Aorta (tissue), 5 donors: Measurements from ENCODE around the gene PLXNA4. TPM values are rescaled to one million over a fixed set of nuclear protein-coding genes. Genes with fewer than 3 reads are reported as not detected.

Source experiments
- ATAC-seq: fragments of 200-7000 bp; cut with Tn5 transposase; one replicate; pipeline ENCODE4 v1.9.1; 2022; ENCODE audit warnings: moderate library complexity; ENCODE audit not compliant: low FRiP score
- DNase-seq, 2 donors: peaks; one replicate each; pipeline ENCODE4 v3.0.0-alpha.2; 2020
- H3K27ac ChIP-seq, 2 donors: one replicate each; pipeline ENCODE4 v1.5.1; 2013; ENCODE audit warnings: low read length in 2 of 2, mild to moderate bottlenecking in 2 of 2, moderate library complexity in 2 of 2, control low read depth in 1 of 2, inconsistent platforms in 1 of 2, low read depth in 1 of 2
- H3K27me3 ChIP-seq, 2 donors: one replicate each; pipeline ENCODE4 v1.6.1; 2013; ENCODE audit warnings: control low read depth in 1 of 2, low read length in 1 of 2, mild to moderate bottlenecking in 1 of 2, moderate library complexity in 1 of 2; ENCODE audit not compliant: insufficient read depth in 2 of 2, control insufficient read depth in 1 of 2
- H3K36me3 ChIP-seq, 2 donors: one replicate each; pipeline ENCODE4 v1.6.1; 2013; ENCODE audit warnings: control low read depth in 1 of 2, low read length in 1 of 2, mild to moderate bottlenecking in 1 of 2; ENCODE audit not compliant: insufficient read depth in 2 of 2, control insufficient read depth in 1 of 2
- H3K4me1 ChIP-seq, 2 donors: one replicate each; pipeline ENCODE4 v1.6.1; 2013; ENCODE audit warnings: low read length in 2 of 2, control low read depth in 1 of 2, mild to moderate bottlenecking in 1 of 2, moderate library complexity in 1 of 2; ENCODE audit not compliant: insufficient read depth in 2 of 2, control insufficient read depth in 1 of 2
- H3K4me3 ChIP-seq, 2 donors: one replicate each; pipeline ENCODE4 v1.5.1; 2013; ENCODE audit warnings: low read length in 2 of 2, control low read depth in 1 of 2, mild to moderate bottlenecking in 1 of 2
- H3K9me3 ChIP-seq: one replicate; pipeline ENCODE4 v1.6.1; 2013; ENCODE audit warnings: mild to moderate bottlenecking, low read length; ENCODE audit not compliant: control insufficient read depth
- WGBS, 2 donors: extraction: QIAGEN DNeasy Blood & Tissue Kit; methylation state at CpG; one replicate each; pipeline ENCODE4 v1.1.7; 2013; 5-methylcytosine and 5-hydroxymethylcytosine counted together
- intact Hi-C, 2 donors: fragments of 100-400 bp; cut with DNase I; formaldehyde crosslinking; loops; one replicate each; pipeline versions ENCODE4 v1.14.2 to v1.15.0; 2022
- polyA plus RNA-seq, 2 donors: library from polyadenylated mRNA; stranded (reverse); fragments of 200-250 nt; gene quantifications; one replicate each; pipeline ENCODE4 v1.2.3, GENCODE V29; 2013
- total RNA-seq, 2 donors: library from RNA; stranded (reverse); fragmentation: NEBNext Ultra II Directional; extraction: Animal tissue kit (Norgen Biotek cat#: 25700); gene quantifications; one replicate each; pipeline ENCODE4 v1.2.1, GENCODE V29; 2021
- donor health status: healthy with polysubstance abuse.
- donor health status: Bipolar disorder and iron deficiency.
- donor health status: DM: no; HTN: no; CAD: no.
- donor health status: DM: no; HTN: no; CAD: no.
- donor health status: DM: yes; HTN: yes; CAD: no.

The PLXNA4 gene
- total and polyA plus RNA-seq, 4 donors: 0.59 to 30.1 (median 12.0) TPM

GRCh38 chr7:132083537-132084123 lies 492.6 kb downstream of the PLXNA4 start:
- H3K4me3 ChIP-seq: no peak overlapping the region
- WGBS, 2 donors: 92 to 94% methylated on average over 8 of the region's 8 CpGs
- DNase-seq (no peak), ATAC-seq (no peak)
- intact Hi-C loops: no loop called here
- no peak overlapping the region for H3K27ac ChIP-seq
- H3K9me3 ChIP-seq: no peaks in the 10 kb centered on the region
- H3K27me3 ChIP-seq: no peaks in the 10 kb centered on the region
- H3K36me3 ChIP-seq: no peaks in the 10 kb centered on the region
- H3K4me1 ChIP-seq: peaks cover 0 to 5% of the 10 kb centered on the region in 2 donors

- H3K36me3 ChIP-seq: no peaks in the 10 kb centered on the region
- H3K27me3 ChIP-seq: no peaks in the 10 kb centered on the region
- 85 to 91% methylated on average over 10 of the region's 10 CpGs for WGBS, 2 donors
- intact Hi-C loops: no loop called here
- no peaks in the 10 kb centered on the region for H3K9me3 ChIP-seq
- DNase-seq: no peak
- H3K4me3 ChIP-seq: no peak overlapping the region
- H3K4me1 ChIP-seq: peaks cover 0 to 5% of the 10 kb centered on the region in 2 donors
- no peak overlapping the region for H3K27ac ChIP-seq
- ATAC-seq: peak; percentile 17
These were observed 493.1 kb downstream of the PLXNA4 start for GRCh38 chr7:132083126-132083525.

- Histone ChIP-seq H3K9me3 (no peaks in the 10 kb centered on the region), H3K4me1 (peaks cover 0 to 5% of the 10 kb centered on the region in 2 donors), H3K4me3 (no peak overlapping the region), H3K36me3 (no peaks in the 10 kb centered on the region), H3K27me3 (no peaks in the 10 kb centered on the region), H3K27ac (no peak overlapping the region)
- WGBS, 2 donors: 27 to 48% methylated on average over 1 of the region's 1 CpG
- intact Hi-C loops: no loop called here
- DNase-seq: no peak
- no peak for ATAC-seq
These were observed 493.9 kb downstream of the PLXNA4 start for GRCh38 chr7:132082394-132082793.

DNA sequence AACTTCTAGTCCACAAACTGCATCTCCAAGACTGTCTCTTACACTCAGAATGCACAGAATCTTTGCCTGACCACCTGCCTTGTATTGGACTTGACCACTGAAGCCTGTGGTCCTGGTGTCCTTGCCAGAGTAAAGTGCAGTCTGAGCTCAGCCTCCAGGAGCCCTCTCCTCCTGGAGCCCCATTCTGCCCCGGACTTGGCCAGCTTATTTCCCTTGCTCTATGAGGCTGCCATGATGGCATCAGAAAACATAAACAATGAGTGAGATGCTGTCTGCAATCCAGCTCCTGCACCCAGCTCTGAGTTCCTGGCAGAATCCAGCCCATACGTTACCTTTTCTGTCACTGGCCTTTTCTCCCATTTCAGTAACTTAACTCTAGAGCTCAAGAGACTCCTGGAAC lies 494.6 kb downstream of the PLXNA4 start:
- no peak overlapping the region for H3K27ac ChIP-seq
- no peaks in the 10 kb centered on the region for H3K27me3 ChIP-seq
- no peak overlapping the region for H3K4me3 ChIP-seq
- no peak for ATAC-seq
- DNase-seq: no peak
- H3K36me3 ChIP-seq: no peaks in the 10 kb centered on the region
- WGBS, 2 donors: 41 to 43% methylated on average over 2 of the region's 2 CpGs
- peaks cover 0 to 5% of the 10 kb centered on the region in 2 donors for H3K4me1 ChIP-seq
- H3K9me3 ChIP-seq: no peaks in the 10 kb centered on the region
- intact Hi-C loops: no loop called here

DNA sequence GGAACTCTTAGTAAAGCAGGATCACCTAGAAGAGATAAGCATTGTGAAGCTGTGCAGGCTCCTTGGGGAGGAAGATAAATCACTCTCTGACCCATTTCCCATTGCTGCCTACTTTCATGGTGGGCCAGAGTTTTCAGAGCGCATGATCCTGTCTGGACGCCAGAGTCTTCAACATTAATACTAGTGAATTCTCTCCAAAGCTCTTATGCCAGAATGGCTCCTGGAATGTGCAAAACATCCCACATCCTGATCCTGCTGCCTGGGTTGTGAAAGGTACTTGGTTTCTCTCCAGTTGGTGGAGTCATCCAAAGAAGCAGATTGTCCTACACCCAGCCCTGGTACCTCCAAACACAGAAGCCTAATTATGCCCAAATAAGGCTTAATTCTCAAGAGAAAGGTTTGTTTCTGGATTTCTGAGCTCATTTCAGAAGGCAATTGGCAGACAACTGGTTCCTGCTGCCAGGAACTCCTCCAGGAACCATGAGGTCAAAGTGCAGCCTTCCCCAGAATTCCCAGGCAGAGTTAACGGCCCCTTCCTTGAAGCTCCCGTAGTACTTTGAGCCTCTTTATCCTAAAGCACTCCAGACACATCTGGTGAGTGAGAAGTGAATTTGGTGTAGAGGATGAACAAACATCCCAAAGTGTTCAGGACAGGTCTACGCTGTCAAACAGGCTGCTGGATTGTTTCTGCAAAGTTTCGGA lies 495.2 kb downstream of the PLXNA4 start:
- no peak overlapping the region for H3K27ac ChIP-seq
- 77 to 85% methylated on average over 6 of the region's 6 CpGs for WGBS, 2 donors
- intact Hi-C loops: no loop called here
- H3K36me3 ChIP-seq: no peaks in the 10 kb centered on the region
- ATAC-seq (peak; percentile 15), DNase-seq (no peak)
- H3K4me3 ChIP-seq: no peak overlapping the region
- H3K27me3 ChIP-seq: no peaks in the 10 kb centered on the region
- H3K4me1 ChIP-seq: peaks cover 0 to 5% of the 10 kb centered on the region in 2 donors
- H3K9me3 ChIP-seq: no peaks in the 10 kb centered on the region

- no peaks in the 10 kb centered on the region for H3K9me3 ChIP-seq
- H3K27me3 ChIP-seq: no peaks in the 10 kb centered on the region
- no peak for ATAC-seq
- no peak overlapping the region for H3K4me3 ChIP-seq
- H3K36me3 ChIP-seq: no peaks in the 10 kb centered on the region
- no peak overlapping the region for H3K27ac ChIP-seq
- peaks cover 0 to 5% of the 10 kb centered on the region in 2 donors for H3K4me1 ChIP-seq
- no peak for DNase-seq
- WGBS, 2 donors: 86 to 89% methylated on average over 1 of the region's 1 CpG
- intact Hi-C loops: no loop called here
These were observed 495.8 kb downstream of the PLXNA4 start for GRCh38 chr7:132080467-132080866.

DNA sequence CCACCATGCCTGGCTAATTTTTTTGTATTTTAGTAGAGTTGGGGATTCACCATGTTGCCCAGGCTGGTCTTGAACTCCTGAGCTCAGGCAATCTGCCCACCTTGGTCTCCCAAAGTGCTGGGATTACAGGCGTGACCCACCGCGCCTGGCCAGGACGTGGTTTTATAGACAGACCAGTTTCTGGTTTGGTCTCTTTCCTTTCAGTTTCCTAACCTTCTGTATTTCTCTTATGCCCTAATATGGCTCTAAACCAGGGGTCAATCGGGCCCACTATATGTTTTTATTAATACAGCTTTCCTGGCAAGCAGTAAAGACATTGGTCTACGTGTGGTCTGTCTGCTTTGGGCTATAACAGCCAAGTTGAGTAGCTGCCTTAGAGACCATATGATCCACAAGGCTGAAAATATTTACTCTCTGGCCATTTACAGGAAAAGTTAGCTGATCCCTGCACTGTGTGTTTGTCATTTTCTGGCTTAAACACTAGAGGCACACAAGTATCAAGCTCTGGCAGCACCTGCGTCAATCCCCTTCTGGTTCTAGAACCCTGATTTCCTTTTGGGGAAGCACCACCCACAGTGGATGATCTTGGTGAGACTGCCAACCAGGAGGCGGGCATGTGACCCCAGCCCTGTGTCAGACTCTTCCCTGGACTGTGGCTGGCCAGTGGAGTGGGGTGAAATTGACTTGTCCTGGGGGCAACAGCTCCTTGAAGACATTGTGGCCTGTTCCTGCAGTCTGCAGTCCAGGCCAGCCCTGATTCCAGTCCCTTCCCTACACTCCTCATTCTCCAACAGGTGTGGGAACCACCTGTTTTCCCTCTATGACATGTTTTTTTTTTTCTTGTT lies 497.2 kb downstream of the PLXNA4 start:
- no peak for DNase-seq
- no peak overlapping the region for H3K4me3 ChIP-seq
- peaks cover 0 to 5% of the 10 kb centered on the region in 2 donors for H3K4me1 ChIP-seq
- no peak for ATAC-seq
- intact Hi-C loops: no loop called here
- H3K36me3 ChIP-seq: no peaks in the 10 kb centered on the region
- no peaks in the 10 kb centered on the region for H3K27me3 ChIP-seq
- no peak overlapping the region for H3K27ac ChIP-seq
- WGBS, 2 donors: 75 to 79% methylated on average over 8 of the region's 8 CpGs
- no peaks in the 10 kb centered on the region for H3K9me3 ChIP-seq

GRCh38 chr7:132077971-132078685 lies 498.1 kb downstream of the PLXNA4 start:
- ATAC-seq: no peak
- H3K9me3 ChIP-seq: no peaks in the 10 kb centered on the region
- H3K27me3 ChIP-seq: no peaks in the 10 kb centered on the region
- DNase-seq: no peak
- H3K4me3 ChIP-seq: no peak overlapping the region
- H3K36me3 ChIP-seq: no peaks in the 10 kb centered on the region
- 88 to 95% methylated on average over 7 of the region's 7 CpGs for WGBS, 2 donors
- intact Hi-C loops: no loop called here
- peaks cover 0 to 5% of the 10 kb centered on the region in 2 donors for H3K4me1 ChIP-seq
- H3K27ac ChIP-seq: no peak overlapping the region
